Mesothelial cell of epicardium (in vitro differentiated cells): ENCODE results near the gene ZDHHC14. TPM values are rescaled to one million over a fixed set of nuclear protein-coding genes. Genes with fewer than 3 reads are reported as not detected.

Experiments
- DNase-seq, 2 experiments: peaks; one replicate each; pipeline ENCODE4 v3.0.0; 2021; ENCODE audit warnings: low spot score in 2 of 2; ENCODE audit not compliant: unreplicated experiment in 2 of 2
- H3K27ac Mint-ChIP-seq: 2 replicates; pipeline ENCODE4 v1.8.0; 2021; ENCODE audit warnings: mixed read lengths
- H3K27me3 Mint-ChIP-seq: 2 replicates; pipeline ENCODE4 v1.8.0; 2021; ENCODE audit warnings: low read depth, mixed read lengths
- H3K36me3 Mint-ChIP-seq: 2 replicates; pipeline ENCODE4 v1.8.0; 2021; ENCODE audit warnings: mixed read lengths
- H3K4me1 Mint-ChIP-seq: 2 replicates; pipeline ENCODE4 v1.8.0; 2021; ENCODE audit warnings: mixed read lengths
- H3K4me3 Mint-ChIP-seq: 2 replicates; pipeline ENCODE4 v1.8.0; 2021; ENCODE audit warnings: mild to moderate bottlenecking, moderate library complexity, mixed read lengths
- H3K9me3 Mint-ChIP-seq: 2 replicates; pipeline ENCODE4 v1.8.0; 2021; ENCODE audit warnings: mixed read lengths
- total RNA-seq: library from RNA; stranded (reverse); gene quantifications from 3 replicates; pipeline ENCODE4 v1.2.1, GENCODE V29; 2021
- TF ChIP-seq, protein P1 (sequence below): fragments of 200-600 bp; sonication (generic); IDR thresholded peaks from one replicate; pipeline ENCODE4 v1.5.0; 2021; ENCODE audit warnings: antibody characterized with exemption; ENCODE audit not compliant: unreplicated experiment

The ZDHHC14 gene
- total RNA-seq, 1 donor from 2014 or later = 11.3 TPM

DNA sequence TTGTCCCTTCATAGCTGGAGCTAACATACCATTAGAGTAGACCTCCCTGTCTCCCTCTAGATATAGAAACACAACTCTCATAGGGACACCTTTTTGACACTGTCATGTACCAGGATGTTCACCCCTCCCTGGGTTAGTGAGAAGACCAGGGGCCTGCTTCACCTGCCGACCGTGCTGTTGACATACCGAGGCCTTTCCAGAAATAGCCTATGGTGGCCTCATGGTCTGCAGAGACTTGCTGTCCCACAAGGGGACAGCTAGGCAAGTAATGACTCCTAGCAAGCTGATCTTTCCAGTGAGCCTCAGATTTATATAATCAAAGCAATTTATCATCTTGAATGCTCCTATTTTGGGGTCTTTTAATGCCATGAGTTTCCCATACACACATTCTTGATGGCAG lies 15.0 kb downstream of the ZDHHC14 start:
- Mint-ChIP-seq H3K36me3 (peaks cover 15% of the 10 kb centered on the region), H3K4me3 (no peak overlapping the region), H3K4me1 (peaks cover 6% of the 10 kb centered on the region), H3K27ac (no peak overlapping the region), H3K27me3 (no peaks in the 10 kb centered on the region), H3K9me3 (peaks cover 17% of the 10 kb centered on the region)
- DNase-seq = no peak
- TF ChIP-seq, protein P1, sequence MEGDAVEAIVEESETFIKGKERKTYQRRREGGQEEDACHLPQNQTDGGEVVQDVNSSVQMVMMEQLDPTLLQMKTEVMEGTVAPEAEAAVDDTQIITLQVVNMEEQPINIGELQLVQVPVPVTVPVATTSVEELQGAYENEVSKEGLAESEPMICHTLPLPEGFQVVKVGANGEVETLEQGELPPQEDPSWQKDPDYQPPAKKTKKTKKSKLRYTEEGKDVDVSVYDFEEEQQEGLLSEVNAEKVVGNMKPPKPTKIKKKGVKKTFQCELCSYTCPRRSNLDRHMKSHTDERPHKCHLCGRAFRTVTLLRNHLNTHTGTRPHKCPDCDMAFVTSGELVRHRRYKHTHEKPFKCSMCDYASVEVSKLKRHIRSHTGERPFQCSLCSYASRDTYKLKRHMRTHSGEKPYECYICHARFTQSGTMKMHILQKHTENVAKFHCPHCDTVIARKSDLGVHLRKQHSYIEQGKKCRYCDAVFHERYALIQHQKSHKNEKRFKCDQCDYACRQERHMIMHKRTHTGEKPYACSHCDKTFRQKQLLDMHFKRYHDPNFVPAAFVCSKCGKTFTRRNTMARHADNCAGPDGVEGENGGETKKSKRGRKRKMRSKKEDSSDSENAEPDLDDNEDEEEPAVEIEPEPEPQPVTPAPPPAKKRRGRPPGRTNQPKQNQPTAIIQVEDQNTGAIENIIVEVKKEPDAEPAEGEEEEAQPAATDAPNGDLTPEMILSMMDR = no peak

DNA sequence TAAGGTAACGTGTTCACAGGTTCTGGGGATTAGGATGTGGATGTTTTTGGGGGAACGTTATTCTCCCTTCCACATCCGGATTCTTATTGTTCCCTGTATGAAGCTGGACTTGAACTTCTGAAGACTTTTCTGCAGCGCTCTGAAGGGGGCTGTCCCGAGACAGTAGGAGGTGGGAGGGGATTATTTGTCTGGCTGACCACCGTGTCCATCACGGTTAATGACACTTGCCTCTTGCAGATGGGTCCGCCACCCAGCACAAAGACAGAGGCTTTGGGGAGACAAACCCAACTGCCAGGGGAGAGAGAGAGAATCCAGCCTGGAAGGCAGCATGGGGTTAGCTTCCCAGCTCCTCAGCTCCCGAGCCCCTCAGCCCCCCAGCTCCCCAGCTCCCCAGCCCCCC lies 16.7 kb downstream of the ZDHHC14 start:
- Mint-ChIP-seq H3K4me1 (peaks cover 6% of the 10 kb centered on the region), H3K27ac (no peak overlapping the region), H3K4me3 (no peak overlapping the region), H3K27me3 (no peaks in the 10 kb centered on the region), H3K9me3 (peaks cover 4% of the 10 kb centered on the region), H3K36me3 (peaks cover 4% of the 10 kb centered on the region)
- DNase-seq = no peak
- TF ChIP-seq, protein P1 = no peak

DNA sequence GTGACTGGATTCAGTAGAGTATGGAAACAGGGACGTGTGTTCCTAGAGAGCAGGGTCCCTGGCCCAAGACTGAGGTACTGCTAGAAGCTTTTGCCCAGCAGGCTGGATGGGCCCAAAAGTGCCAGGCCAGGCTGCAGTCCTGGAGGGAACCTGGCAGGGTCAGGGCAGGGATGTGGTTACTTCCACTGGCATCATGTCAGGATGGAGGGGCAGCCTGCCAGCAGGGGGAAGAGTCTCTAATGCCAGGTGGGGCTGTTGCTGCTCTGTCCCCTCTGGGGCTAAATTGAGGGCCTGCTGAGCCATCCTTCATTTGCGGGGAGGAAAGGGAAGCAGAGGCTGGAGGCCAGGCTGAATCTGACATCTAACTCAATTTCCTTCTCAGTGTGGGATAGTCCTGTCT lies 17.2 kb downstream of the ZDHHC14 start:
- no peak for DNase-seq
- peaks cover 6% of the 10 kb centered on the region for H3K4me1 Mint-ChIP-seq
- TF ChIP-seq, protein P1 = no peak
- H3K27ac Mint-ChIP-seq = no peak overlapping the region
- H3K9me3 Mint-ChIP-seq = peaks cover 3% of the 10 kb centered on the region
- no peaks in the 10 kb centered on the region for H3K27me3 Mint-ChIP-seq
- no peak overlapping the region for H3K4me3 Mint-ChIP-seq
- H3K36me3 Mint-ChIP-seq = peaks cover 4% of the 10 kb centered on the region

DNA sequence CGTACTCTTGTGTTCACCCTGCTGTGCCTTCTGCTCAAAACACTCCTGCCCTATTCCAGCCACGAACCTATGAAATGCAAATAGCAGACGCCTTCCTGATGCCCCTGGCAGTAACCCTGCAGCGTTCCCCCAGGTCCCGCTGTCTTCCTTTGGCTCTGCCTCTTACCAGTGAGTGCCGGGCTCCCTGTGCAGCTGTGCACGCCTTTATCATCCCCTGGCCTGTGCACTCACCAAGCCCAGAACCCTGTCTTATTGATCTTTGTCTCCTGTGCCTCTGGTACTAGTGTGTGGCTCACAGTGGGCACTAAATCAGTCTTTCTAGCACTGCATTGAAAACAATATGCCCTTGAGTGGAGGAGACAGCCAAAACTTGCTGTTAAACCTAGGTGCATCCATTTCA lies 19.7 kb downstream of the ZDHHC14 start:
- no peak overlapping the region for H3K27ac Mint-ChIP-seq
- H3K27me3 Mint-ChIP-seq = no peaks in the 10 kb centered on the region
- no peaks in the 10 kb centered on the region for H3K9me3 Mint-ChIP-seq
- no peak overlapping the region for H3K4me3 Mint-ChIP-seq
- H3K4me1 Mint-ChIP-seq = peaks cover 7% of the 10 kb centered on the region
- TF ChIP-seq, protein P1 = no peak
- no peak for DNase-seq
- no peaks in the 10 kb centered on the region for H3K36me3 Mint-ChIP-seq

DNA sequence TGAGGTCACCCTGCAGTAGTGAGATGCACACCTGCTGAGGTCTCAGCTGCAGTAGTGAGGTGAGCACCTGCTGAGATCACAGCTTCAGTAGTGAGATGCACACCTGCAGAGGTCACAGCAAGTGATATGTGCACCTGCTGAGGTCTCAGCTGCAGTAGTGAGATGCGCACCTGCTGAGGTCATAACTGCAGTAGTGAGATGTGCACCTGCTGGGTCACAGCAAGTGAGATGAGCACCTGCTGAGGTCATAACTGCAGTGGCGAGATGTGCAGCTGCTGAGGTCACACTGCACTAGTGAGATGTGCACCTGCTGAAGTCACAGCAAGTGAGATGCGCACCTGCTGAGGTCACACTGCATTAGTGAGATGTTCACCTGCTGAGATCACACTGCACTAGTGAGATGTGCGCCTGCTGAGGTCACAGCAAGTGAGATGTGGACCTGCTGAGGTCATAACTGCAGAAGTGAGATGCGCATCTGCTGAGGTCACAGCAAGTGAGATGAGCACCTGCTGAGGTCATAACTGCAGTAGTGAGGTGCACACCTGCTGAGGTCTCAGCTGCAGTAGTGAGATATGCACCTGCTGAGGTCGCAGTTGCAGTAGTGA lies 20.8 kb downstream of the ZDHHC14 start:
- TF ChIP-seq, protein P1 = no peak
- H3K4me1 Mint-ChIP-seq = peaks cover 7% of the 10 kb centered on the region
- H3K4me3 Mint-ChIP-seq = no peak overlapping the region
- no peak for DNase-seq
- H3K27me3 Mint-ChIP-seq = no peaks in the 10 kb centered on the region
- no peaks in the 10 kb centered on the region for H3K9me3 Mint-ChIP-seq
- no peaks in the 10 kb centered on the region for H3K36me3 Mint-ChIP-seq
- H3K27ac Mint-ChIP-seq = no peak overlapping the region
